ENCODE measurements around the gene SEC24B. TPM values are rescaled to one million over a fixed set of nuclear protein-coding genes. Genes with fewer than 3 reads are reported as not detected.
A peak's percentile ranks its signal among the peaks of the same experiment; 100 is the strongest.

The SEC24B gene
- total RNA-seq, 1 donor from 2014 or later, result 32.7 TPM

DNA sequence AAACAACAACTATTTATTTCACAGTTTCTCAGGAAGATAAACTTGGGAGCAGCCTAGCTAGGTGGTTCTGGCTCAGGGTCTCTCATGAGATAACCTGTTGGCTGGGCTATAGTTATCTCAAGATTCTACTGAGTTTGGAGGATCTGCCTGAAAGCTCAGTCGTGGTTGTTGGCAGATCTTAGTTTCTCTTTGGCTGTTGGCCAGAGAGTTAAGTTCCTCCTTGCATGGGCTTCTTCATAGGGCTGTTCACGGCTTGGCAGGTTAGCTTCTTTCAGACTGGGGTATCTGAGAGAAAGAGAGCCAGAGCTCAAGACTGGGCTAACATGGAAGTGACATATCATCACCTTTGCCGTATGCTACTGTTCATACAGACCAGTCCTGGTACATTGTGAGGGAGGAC lies 28.7 kb downstream of the SEC24B start:
- no peaks in the 10 kb centered on the region for H3K27me3 Mint-ChIP-seq (ENCODE audit: low read depth)
- peaks cover 15% of the 10 kb centered on the region for H3K4me1 Mint-ChIP-seq (ENCODE audit: low read depth)
- peaks cover 9% of the 10 kb centered on the region for H3K36me3 Mint-ChIP-seq (ENCODE audit: low read depth)
- H3K4me3 Mint-ChIP-seq (ENCODE audit: unreplicated experiment), result no peak overlapping the region
- no peak for TF ChIP-seq CTCF (IDR thresholded peaks at IDR 0.05)
- H3K9me3 Mint-ChIP-seq (ENCODE audit: low read depth), result peaks cover 1% of the 10 kb centered on the region
- H3K27ac Mint-ChIP-seq (ENCODE audit: unreplicated experiment), result peak overlapping the region; percentile 70
- no peak for DNase-seq (ENCODE audit: low spot score)

GRCh38 chr4:109462802-109463201 lies 29.2 kb downstream of the SEC24B start:
- no peak for TF ChIP-seq CTCF (IDR thresholded peaks at IDR 0.05)
- no peaks in the 10 kb centered on the region for H3K27me3 Mint-ChIP-seq (ENCODE audit: low read depth)
- H3K4me3 Mint-ChIP-seq (ENCODE audit: unreplicated experiment), result no peak overlapping the region
- peaks cover 9% of the 10 kb centered on the region for H3K36me3 Mint-ChIP-seq (ENCODE audit: low read depth)
- no peaks in the 10 kb centered on the region for H3K9me3 Mint-ChIP-seq (ENCODE audit: low read depth)
- H3K4me1 Mint-ChIP-seq (ENCODE audit: low read depth), result peaks cover 16% of the 10 kb centered on the region
- no peak overlapping the region for H3K27ac Mint-ChIP-seq (ENCODE audit: unreplicated experiment)
- no peak for DNase-seq (ENCODE audit: low spot score)

DNA sequence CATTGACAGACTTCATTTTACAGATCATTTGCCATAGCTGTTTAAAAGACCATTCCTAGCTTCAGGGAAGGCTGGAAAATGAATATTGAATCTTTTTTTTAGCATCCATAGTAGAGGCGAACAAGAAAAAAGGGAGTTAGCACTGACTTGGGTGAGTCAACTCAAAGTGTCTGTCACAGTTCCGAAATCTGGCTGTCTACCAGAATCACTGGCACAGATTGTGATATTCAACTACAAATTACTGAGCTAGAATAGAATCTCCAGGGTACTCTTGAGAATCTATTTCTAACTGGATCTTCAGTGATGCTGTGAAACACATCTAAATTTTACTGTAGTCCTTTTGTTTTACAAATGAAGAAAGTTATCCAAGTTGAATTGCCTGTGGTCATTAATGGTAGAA lies 31.5 kb downstream of the SEC24B start:
- Mint-ChIP-seq H3K27ac (ENCODE audit: unreplicated experiment) (peak overlapping the region; percentile 24), H3K36me3 (ENCODE audit: low read depth) (peaks cover 9% of the 10 kb centered on the region), H3K9me3 (ENCODE audit: low read depth) (no peaks in the 10 kb centered on the region), H3K27me3 (ENCODE audit: low read depth) (no peaks in the 10 kb centered on the region), H3K4me3 (ENCODE audit: unreplicated experiment) (no peak overlapping the region), H3K4me1 (ENCODE audit: low read depth) (peaks cover 25% of the 10 kb centered on the region)
- no peak for TF ChIP-seq CTCF (IDR thresholded peaks at IDR 0.05)
- DNase-seq (ENCODE audit: low spot score), result no peak

- TF ChIP-seq CTCF (IDR thresholded peaks at IDR 0.05), result no peak
- Mint-ChIP-seq H3K27ac (ENCODE audit: unreplicated experiment) (no peak overlapping the region), H3K27me3 (ENCODE audit: low read depth) (no peaks in the 10 kb centered on the region), H3K9me3 (ENCODE audit: low read depth) (no peaks in the 10 kb centered on the region), H3K4me3 (ENCODE audit: unreplicated experiment) (no peak overlapping the region), H3K4me1 (ENCODE audit: low read depth) (peaks cover 42% of the 10 kb centered on the region), H3K36me3 (ENCODE audit: low read depth) (peaks cover 5% of the 10 kb centered on the region)
- no peak for DNase-seq (ENCODE audit: low spot score)
Measured at GRCh38 chr4:109469915-109470314, 36.3 kb downstream of the SEC24B start.

- H3K4me3 Mint-ChIP-seq (ENCODE audit: unreplicated experiment), result no peak overlapping the region
- peak overlapping the region; percentile 22 for H3K27ac Mint-ChIP-seq (ENCODE audit: unreplicated experiment)
- DNase-seq (ENCODE audit: low spot score), result no peak
- H3K9me3 Mint-ChIP-seq (ENCODE audit: low read depth), result no peaks in the 10 kb centered on the region
- peaks cover 33% of the 10 kb centered on the region for H3K4me1 Mint-ChIP-seq (ENCODE audit: low read depth)
- H3K36me3 Mint-ChIP-seq (ENCODE audit: low read depth), result peaks cover 4% of the 10 kb centered on the region
- H3K27me3 Mint-ChIP-seq (ENCODE audit: low read depth), result no peaks in the 10 kb centered on the region
- TF ChIP-seq CTCF (IDR thresholded peaks at IDR 0.05), result no peak
Measured at GRCh38 chr4:109472343-109472761, 38.7 kb downstream of the SEC24B start.

Measured in chondrocyte (in vitro differentiated cells).